ENCODE results near the gene CHCHD5.
"Not testable (repeated sequence)": the region's sequence is repeated elsewhere in the genome, so short reads cannot be mapped to it uniquely, and the experiment has no call there.

The CHCHD5 gene

GRCh38 chr2:112591413-112591812 lies 7.0 kb downstream of the CHCHD5 start:
- DNase-seq, result no peak

GRCh38 chr2:112593736-112594135 lies 9.3 kb downstream of the CHCHD5 start:
- DNase-seq, result no peak

GRCh38 chr2:112597537-112598322 lies 13.3 kb downstream of the CHCHD5 start:
- no peak for DNase-seq

GRCh38 chr2:112600634-112601033 lies 16.2 kb downstream of the CHCHD5 start:
- DNase-seq, result no peak

GRCh38 chr2:112601754-112602153 lies 17.3 kb downstream of the CHCHD5 start:
- no peak for DNase-seq

- no peak for DNase-seq
Observed at GRCh38 chr2:112602917-112603316, 18.5 kb downstream of the CHCHD5 start.

- DNase-seq, result no peak
Observed at GRCh38 chr2:112603731-112604130, 19.3 kb downstream of the CHCHD5 start.

GRCh38 chr2:112604952-112605351 lies 20.5 kb downstream of the CHCHD5 start:
- DNase-seq, result no peak

- no peak for DNase-seq
Observed at GRCh38 chr2:112605926-112606325, 21.5 kb downstream of the CHCHD5 start.

- no peak for DNase-seq
Observed at GRCh38 chr2:112606547-112606946, 22.1 kb downstream of the CHCHD5 start.

GRCh38 chr2:112607680-112608438 lies 23.4 kb downstream of the CHCHD5 start:
- no peak for DNase-seq

- DNase-seq, result not testable (repeated sequence)
Observed at GRCh38 chr2:112609320-112609719, 24.9 kb downstream of the CHCHD5 start.

- DNase-seq, result not testable (repeated sequence)
Observed at GRCh38 chr2:112612283-112612682, 27.9 kb downstream of the CHCHD5 start.

- DNase-seq, result no peak
Observed at GRCh38 chr2:112614201-112614840, 29.9 kb downstream of the CHCHD5 start.

- no peak for DNase-seq
Observed at GRCh38 chr2:112615051-112615450, 30.6 kb downstream of the CHCHD5 start.

- not testable (repeated sequence) for DNase-seq
Observed at GRCh38 chr2:112615798-112616197, 31.4 kb downstream of the CHCHD5 start.

- no peak for DNase-seq
Observed at GRCh38 chr2:112618383-112618782, 34.0 kb downstream of the CHCHD5 start.

- no peak for DNase-seq
Observed at GRCh38 chr2:112621790-112622527, 37.5 kb downstream of the CHCHD5 start.

- DNase-seq, result no peak
Observed at GRCh38 chr2:112622528-112622849, 38.1 kb downstream of the CHCHD5 start.

GRCh38 chr2:112623913-112624777 lies 39.7 kb downstream of the CHCHD5 start:
- DNase-seq, result peak; percentile 81

GRCh38 chr2:112625474-112626114 lies 41.2 kb downstream of the CHCHD5 start:
- DNase-seq, result no peak

Measured in activated CD4-positive, alpha-beta T cell treated with anti-CD3 and anti-CD28 coated beads for 48 hours (primary cell).